SH-SY5Y (cell line): Measurements from ENCODE around the gene VAV3.

Experiments used
- GATA2 ChIP-seq: IDR thresholded peaks from 2 replicates; pipeline ENCODE4 v1.6.1; 2011; ENCODE audit warnings: mild to moderate bottlenecking, low read depth, low read length
- GATA3 ChIP-seq: IDR thresholded peaks from 2 replicates; pipeline ENCODE4 v1.6.1; 2011; ENCODE audit warnings: low read depth, mild to moderate bottlenecking, low read length, moderate library complexity

DNA sequence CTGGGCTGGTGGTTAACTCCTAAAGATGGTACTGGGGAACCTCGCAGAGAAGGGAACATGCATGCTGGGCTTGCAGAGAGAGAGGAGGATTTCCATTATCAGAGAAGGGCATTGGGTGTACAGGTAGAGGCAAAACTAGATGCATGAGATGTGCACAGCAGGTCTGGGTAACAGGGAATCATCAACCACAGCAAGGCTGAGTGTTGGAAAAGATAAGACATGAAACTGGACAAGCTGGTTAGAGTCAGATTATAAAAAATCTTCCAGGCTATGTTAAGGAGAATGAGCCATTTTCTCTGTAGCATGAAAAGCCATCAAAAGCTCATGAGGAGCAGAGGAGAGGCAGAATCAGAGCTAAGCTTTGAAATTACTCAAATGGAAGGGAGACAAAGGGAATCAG is 147.8 kb downstream of the VAV3 start:
- no peak for TF ChIP-seq GATA3
- TF ChIP-seq GATA2 = no peak
